Osteoblast (primary cell): ENCODE data around the gene HYAL3. TPM values are rescaled to one million over a fixed set of nuclear protein-coding genes. Genes with fewer than 3 reads are reported as not detected.

Experiments
- DNase-seq: peaks from one replicate; pipeline ENCODE4 v3.0.0; 2011; ENCODE audit warnings: low spot score, mixed read lengths; ENCODE audit not compliant: insufficient read length; ENCODE audit errors: missing footprints
- H2AFZ ChIP-seq: 2 replicates; pipeline ENCODE4 v1.6.0; 2011; ENCODE audit warnings: mild to moderate bottlenecking, low read length
- H3K27ac ChIP-seq: 2 replicates; pipeline ENCODE4 v1.5.1; 2011; ENCODE audit warnings: mild to moderate bottlenecking, low read depth, low read length, moderate library complexity
- H3K27me3 ChIP-seq: 2 replicates; pipeline ENCODE4 v1.6.0; 2012; ENCODE audit warnings: mild to moderate bottlenecking, control low read depth, inconsistent platforms, low read length, moderate library complexity; ENCODE audit not compliant: insufficient read depth
- H3K36me3 ChIP-seq: 2 replicates; pipeline ENCODE4 v1.5.1; 2011; ENCODE audit warnings: mild to moderate bottlenecking, low read length, control low read depth, moderate library complexity; ENCODE audit not compliant: insufficient read depth
- H3K4me1 ChIP-seq: 2 replicates; pipeline ENCODE4 v1.5.1; 2011; ENCODE audit warnings: mild to moderate bottlenecking, low read length, control low read depth, moderate library complexity; ENCODE audit not compliant: insufficient read depth
- H3K4me2 ChIP-seq: 2 replicates; pipeline ENCODE4 v1.6.0; 2011; ENCODE audit warnings: mild to moderate bottlenecking, low read length; ENCODE audit not compliant: insufficient read depth
- H3K4me3 ChIP-seq: fragments of 200-600 bp; sonication (generic); 3 replicates; pipeline ENCODE4 v1.5.1; 2012; ENCODE audit warnings: mild to moderate bottlenecking, low read length, inconsistent platforms; ENCODE audit not compliant: insufficient read depth
- H3K79me2 ChIP-seq: 2 replicates; pipeline ENCODE4 v1.6.0; 2012; ENCODE audit warnings: mild to moderate bottlenecking, low read length, control low read depth, inconsistent platforms; ENCODE audit not compliant: insufficient read depth
- H3K9me3 ChIP-seq: 2 replicates; pipeline ENCODE4 v1.5.1; 2011; ENCODE audit warnings: low read depth, low read length, control low read depth
- H4K20me1 ChIP-seq: 2 replicates; pipeline ENCODE4 v1.6.0; 2012; ENCODE audit warnings: mild to moderate bottlenecking, low read length, control low read depth; ENCODE audit not compliant: insufficient read depth
- total RNA-seq: library from RNA; depleted of rRNA; stranded (reverse); fragments of >200 nt; gene quantifications from 2 replicates; pipeline ENCODE4 v1.2.3, GENCODE V29; 2012
- TF ChIP-seq, protein P1 (sequence below): IDR thresholded peaks from 2 replicates; pipeline ENCODE4 v1.5.1; 2011; ENCODE audit warnings: mild to moderate bottlenecking, low read depth, low read length, moderate library complexity; ENCODE audit errors: extremely low read depth

The HYAL3 gene
- total RNA-seq, 1 donor: 1.8 TPM

- H3K9me3 ChIP-seq: no peaks in the 10 kb centered on the region
- H2AFZ ChIP-seq: peak within 1 kb of the TSS; percentile 99
- H3K27ac ChIP-seq: peak within 1 kb of the TSS; percentile 99
- peaks cover 34% of the 10 kb centered on the region for H4K20me1 ChIP-seq
- H3K27me3 ChIP-seq: no peaks in the 10 kb centered on the region
- peak within 1 kb of the TSS; percentile 91 for H3K4me3 ChIP-seq
- H3K4me2 ChIP-seq: peak within 1 kb of the TSS; percentile 99
- peak; percentile 66 for DNase-seq
- peaks cover 20% of the 10 kb centered on the region for H3K4me1 ChIP-seq
- H3K79me2 ChIP-seq: peaks cover 45% of the 10 kb centered on the region
- TF ChIP-seq, protein P1, sequence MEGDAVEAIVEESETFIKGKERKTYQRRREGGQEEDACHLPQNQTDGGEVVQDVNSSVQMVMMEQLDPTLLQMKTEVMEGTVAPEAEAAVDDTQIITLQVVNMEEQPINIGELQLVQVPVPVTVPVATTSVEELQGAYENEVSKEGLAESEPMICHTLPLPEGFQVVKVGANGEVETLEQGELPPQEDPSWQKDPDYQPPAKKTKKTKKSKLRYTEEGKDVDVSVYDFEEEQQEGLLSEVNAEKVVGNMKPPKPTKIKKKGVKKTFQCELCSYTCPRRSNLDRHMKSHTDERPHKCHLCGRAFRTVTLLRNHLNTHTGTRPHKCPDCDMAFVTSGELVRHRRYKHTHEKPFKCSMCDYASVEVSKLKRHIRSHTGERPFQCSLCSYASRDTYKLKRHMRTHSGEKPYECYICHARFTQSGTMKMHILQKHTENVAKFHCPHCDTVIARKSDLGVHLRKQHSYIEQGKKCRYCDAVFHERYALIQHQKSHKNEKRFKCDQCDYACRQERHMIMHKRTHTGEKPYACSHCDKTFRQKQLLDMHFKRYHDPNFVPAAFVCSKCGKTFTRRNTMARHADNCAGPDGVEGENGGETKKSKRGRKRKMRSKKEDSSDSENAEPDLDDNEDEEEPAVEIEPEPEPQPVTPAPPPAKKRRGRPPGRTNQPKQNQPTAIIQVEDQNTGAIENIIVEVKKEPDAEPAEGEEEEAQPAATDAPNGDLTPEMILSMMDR: no peak
- peaks cover 35% of the 10 kb centered on the region for H3K36me3 ChIP-seq
Observed at GRCh38 chr3:50322386-50323091, 23.3 kb upstream of the HYAL3 start, which contains the start of gene HYAL2. TSS of gene HYAL2 (minus strand) at chr3:50322745. CDS start at chr3:50320489, 2,256 bp downstream.

DNA sequence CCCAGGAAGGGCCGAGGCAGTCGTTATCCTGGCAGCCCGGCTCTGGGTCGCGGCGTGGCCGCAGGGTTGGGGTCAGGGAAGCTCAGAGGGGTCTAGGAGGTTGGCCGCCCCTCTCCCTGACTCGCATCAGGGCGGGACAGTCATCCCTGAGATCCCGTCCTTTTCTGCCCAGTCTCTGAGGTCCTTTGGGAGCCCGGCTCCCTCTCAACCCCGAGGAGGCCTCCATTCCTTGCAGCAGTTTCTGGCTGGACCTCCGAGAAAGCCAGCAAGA lies 22.8 kb upstream of the HYAL3 start:
- H3K4me1 ChIP-seq: peaks cover 15% of the 10 kb centered on the region
- H3K36me3 ChIP-seq: peaks cover 38% of the 10 kb centered on the region
- no peaks in the 10 kb centered on the region for H3K27me3 ChIP-seq
- DNase-seq: peak; percentile 62
- H4K20me1 ChIP-seq: peaks cover 37% of the 10 kb centered on the region
- no peak overlapping the region for H3K27ac ChIP-seq
- TF ChIP-seq, protein P1: no peak
- peak overlapping the region; percentile 91 for H3K4me3 ChIP-seq
- peak overlapping the region; percentile 99 for H3K4me2 ChIP-seq
- H2AFZ ChIP-seq: peak overlapping the region; percentile 89
- H3K79me2 ChIP-seq: peaks cover 41% of the 10 kb centered on the region
- H3K9me3 ChIP-seq: no peaks in the 10 kb centered on the region

DNA sequence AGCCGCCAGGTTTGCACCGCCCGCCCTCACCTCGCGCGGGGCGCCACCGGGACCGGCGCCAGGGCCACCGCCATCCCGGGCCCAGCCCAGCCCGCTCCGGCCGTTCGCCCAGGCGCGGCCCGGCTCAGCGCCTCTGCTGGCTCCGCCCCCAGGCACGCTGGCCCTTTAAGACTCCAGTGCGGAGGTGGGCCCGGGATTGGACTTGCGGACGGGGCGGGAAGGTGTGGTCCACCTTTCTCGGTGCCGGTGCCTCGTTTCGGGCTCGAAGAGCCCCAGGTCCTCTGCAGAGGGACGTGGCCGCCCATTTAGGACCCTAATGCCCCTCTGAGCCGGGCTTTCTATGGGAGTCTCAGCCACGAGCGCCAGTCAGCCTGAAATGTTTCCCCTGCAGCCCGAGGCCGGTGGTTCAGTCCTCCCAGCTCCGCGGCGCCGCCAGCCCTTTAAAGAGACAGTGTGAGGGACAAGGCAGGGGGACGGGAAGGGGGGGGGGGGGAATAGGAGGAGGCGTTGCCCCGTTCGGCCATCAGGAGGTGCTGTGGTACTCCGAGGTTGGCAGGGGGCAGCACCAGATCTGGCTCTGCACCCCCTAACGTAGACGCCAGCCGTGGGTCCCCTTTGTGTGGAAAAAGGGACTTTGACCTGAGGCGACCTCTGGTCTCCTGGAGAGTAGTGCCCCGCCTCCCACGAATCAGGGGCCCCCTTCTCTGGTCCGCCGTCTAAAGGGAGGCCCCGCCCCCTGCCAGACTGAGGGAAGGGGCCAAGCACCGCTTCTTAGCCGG lies 22.3 kb upstream of the HYAL3 start:
- no peaks in the 10 kb centered on the region for H3K9me3 ChIP-seq
- peaks cover 40% of the 10 kb centered on the region for H3K36me3 ChIP-seq
- TF ChIP-seq, protein P1: peak; percentile 14
- peaks cover 36% of the 10 kb centered on the region for H4K20me1 ChIP-seq
- H2AFZ ChIP-seq: peak overlapping the region; percentile 99
- peak overlapping the region; percentile 99 for H3K27ac ChIP-seq
- DNase-seq: peak; percentile 100
- H3K4me3 ChIP-seq: peak overlapping the region; percentile 91
- peak overlapping the region; percentile 99 for H3K4me2 ChIP-seq
- peaks cover 14% of the 10 kb centered on the region for H3K4me1 ChIP-seq
- H3K79me2 ChIP-seq: peaks cover 36% of the 10 kb centered on the region
- H3K27me3 ChIP-seq: no peaks in the 10 kb centered on the region

DNA sequence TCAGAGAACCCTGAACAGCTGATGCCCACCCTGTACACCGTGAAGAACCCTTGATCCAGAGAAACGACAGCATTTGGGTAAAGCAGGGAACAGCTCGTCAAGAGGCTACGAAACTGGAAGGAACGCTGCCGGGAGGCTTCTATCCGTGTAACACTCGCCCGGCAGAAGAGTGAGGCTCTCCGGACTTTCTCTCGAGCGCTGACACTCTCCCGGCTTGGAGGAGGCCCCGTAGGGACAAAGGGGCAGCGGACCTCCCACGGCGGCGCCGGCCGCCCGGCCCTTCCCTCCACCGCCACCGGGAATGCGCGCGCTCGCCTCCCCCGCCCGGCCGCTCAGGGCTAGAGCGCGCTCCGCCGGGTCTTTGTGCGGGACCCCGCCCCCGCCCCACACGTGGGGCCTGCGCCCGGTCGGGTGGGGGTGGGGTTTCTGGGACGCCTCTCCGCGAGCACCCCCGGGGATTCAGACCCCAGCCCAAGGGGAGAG lies 21.7 kb upstream of the HYAL3 start:
- H3K36me3 ChIP-seq: peaks cover 33% of the 10 kb centered on the region
- H4K20me1 ChIP-seq: peaks cover 38% of the 10 kb centered on the region
- peak overlapping the region; percentile 99 for H2AFZ ChIP-seq
- H3K27me3 ChIP-seq: no peaks in the 10 kb centered on the region
- H3K4me1 ChIP-seq: peaks cover 14% of the 10 kb centered on the region
- H3K79me2 ChIP-seq: peaks cover 31% of the 10 kb centered on the region
- peak overlapping the region; percentile 91 for H3K4me3 ChIP-seq
- peak; percentile 97 for DNase-seq
- peak overlapping the region; percentile 99 for H3K27ac ChIP-seq
- H3K9me3 ChIP-seq: no peaks in the 10 kb centered on the region
- TF ChIP-seq, protein P1: no peak
- peak overlapping the region; percentile 99 for H3K4me2 ChIP-seq
